ENCODE results near the gene GABRG3.

The GABRG3 gene

DNA sequence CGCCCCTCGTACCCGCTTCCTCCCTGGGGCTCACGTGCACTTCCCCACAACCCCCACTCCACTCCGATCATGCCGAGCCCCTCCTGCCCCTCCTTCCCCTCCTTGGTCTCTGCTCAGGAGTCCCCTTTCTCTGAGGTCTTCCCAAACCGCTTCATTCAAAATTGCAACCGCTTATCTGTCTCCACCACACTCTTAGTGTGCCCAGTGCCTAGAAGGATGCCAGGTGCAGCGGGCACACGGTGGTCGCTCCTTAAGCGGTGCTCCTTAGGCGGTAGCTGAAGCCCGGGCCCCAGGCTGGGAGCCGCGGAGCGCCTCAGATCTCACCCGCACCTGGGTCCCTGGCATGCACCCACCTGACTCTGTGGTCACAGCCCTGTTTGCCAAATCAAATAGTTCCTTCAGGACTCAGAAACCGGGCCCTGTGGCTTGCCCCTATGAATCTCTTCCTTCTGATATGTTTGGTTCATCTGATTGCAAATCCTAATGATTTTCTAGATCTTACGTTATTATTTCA, 603.6 kb downstream of the GABRG3 start:
- ChIA-PET POLR2A (no interaction called here), CTCF (no interaction called here)
- Histone ChIP-seq H3K4me1 (ENCODE audit: control insufficient read depth, insufficient read depth, low read length) (no peaks in the 10 kb centered on the region), H3K36me3 (ENCODE audit: control insufficient read depth in 2 of 2, insufficient read depth in 1 of 2, low read length in 2 of 2) (no peaks in the 10 kb centered on the region), H3K9me3 (ENCODE audit: control insufficient read depth, insufficient read depth, low read depth, low read length) (no peaks in the 10 kb centered on the region), H3K27ac (ENCODE audit: extremely low read depth, low read depth, low read length) (no peak overlapping the region), H3K4me3 (ENCODE audit: low read depth, low read length) (no peak overlapping the region)
- TF ChIP-seq AEBP2 (tag by site-specific recombination; IDR thresholded peaks at IDR 0.05; ENCODE audit: borderline replicate concordance): no peak
- TF ChIP-seq ZNF24 (tag by site-specific recombination; IDR thresholded peaks at IDR 0.05): no peak

DNA sequence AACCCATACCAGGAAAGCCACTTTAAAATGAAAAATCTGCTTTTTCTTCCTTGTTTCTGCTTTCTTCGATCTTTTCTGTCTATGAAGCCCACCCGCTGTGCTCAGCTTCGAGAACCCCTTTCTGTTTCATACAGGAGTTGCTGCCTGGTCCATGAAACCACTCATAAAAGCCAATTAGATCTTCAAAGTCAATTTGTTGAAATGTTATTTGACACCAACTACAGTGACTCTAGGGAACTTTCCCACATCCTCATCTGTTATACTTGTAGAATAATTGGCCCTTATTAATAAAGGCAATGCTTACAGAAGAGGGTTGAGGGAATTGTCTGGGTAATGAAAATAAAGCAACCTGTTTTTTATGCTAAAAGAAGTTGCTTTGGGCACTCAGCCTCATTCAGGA, 604.5 kb downstream of the GABRG3 start:
- TF ChIP-seq ZNF433 (tag by site-specific recombination; IDR thresholded peaks at IDR 0.05; ENCODE audit: low read depth) (no peak), ZNF202 (tag by site-specific recombination; IDR thresholded peaks at IDR 0.05; ENCODE audit: borderline replicate concordance) (no peak), ZNF311 (tag by site-specific recombination; IDR thresholded peaks at IDR 0.05; ENCODE audit: borderline replicate concordance) (no peak), ZNF404 (tag by site-specific recombination; IDR thresholded peaks at IDR 0.05) (no peak), ZNF37A (tag by site-specific recombination; IDR thresholded peaks at IDR 0.05) (no peak), ZNF169 (tag by site-specific recombination; IDR thresholded peaks at IDR 0.05) (no peak), ZNF16 (tag by site-specific recombination; IDR thresholded peaks at IDR 0.05; ENCODE audit: low read depth) (no peak), ZNF221 (tag by site-specific recombination; IDR thresholded peaks at IDR 0.05; ENCODE audit: borderline replicate concordance) (no peak), ZNF266 (tag by site-specific recombination; IDR thresholded peaks at IDR 0.05; ENCODE audit: low read depth) (no peak), AEBP2 (tag by site-specific recombination; IDR thresholded peaks at IDR 0.05; ENCODE audit: borderline replicate concordance) (no peak), ZSCAN30 (tag by site-specific recombination; IDR thresholded peaks at IDR 0.05) (no peak), ZNF132 (tag by site-specific recombination; IDR thresholded peaks at IDR 0.05; ENCODE audit: borderline replicate concordance) (no peak), SP7 (tag by site-specific recombination; IDR thresholded peaks at IDR 0.05) (no peak)
- TF ChIP-seq, protein P1, sequence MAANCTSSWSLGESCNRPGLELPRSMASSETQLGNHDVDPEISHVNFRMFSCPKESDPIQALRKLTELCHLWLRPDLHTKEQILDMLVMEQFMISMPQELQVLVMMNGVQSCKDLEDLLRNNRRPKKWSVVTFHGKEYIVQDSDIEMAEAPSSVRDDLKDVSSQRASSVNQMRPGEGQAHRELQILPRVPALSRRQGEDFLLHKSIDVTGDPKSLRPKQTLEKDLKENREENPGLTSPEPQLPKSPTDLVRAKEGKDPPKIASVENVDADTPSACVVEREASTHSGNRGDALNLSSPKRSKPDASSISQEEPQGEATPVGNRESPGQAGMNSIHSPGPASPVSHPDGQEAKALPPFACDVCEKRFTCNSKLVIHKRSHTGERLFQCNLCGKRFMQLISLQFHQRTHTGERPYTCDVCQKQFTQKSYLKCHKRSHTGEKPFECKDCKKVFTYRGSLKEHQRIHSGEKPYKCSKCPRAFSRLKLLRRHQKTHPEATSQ (tag by site-specific recombination; IDR thresholded peaks at IDR 0.05): no peak
- TF ChIP-seq, protein P2, sequence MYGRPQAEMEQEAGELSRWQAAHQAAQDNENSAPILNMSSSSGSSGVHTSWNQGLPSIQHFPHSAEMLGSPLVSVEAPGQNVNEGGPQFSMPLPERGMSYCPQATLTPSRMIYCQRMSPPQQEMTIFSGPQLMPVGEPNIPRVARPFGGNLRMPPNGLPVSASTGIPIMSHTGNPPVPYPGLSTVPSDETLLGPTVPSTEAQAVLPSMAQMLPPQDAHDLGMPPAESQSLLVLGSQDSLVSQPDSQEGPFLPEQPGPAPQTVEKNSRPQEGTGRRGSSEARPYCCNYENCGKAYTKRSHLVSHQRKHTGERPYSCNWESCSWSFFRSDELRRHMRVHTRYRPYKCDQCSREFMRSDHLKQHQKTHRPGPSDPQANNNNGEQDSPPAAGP (tag by site-specific recombination; IDR thresholded peaks at IDR 0.05): no peak
- Histone ChIP-seq H3K36me3 (ENCODE audit: control insufficient read depth in 2 of 2, insufficient read depth in 1 of 2, low read length in 2 of 2) (no peaks in the 10 kb centered on the region), H3K9me3 (ENCODE audit: control insufficient read depth, insufficient read depth, low read depth, low read length) (no peaks in the 10 kb centered on the region), H3K4me1 (ENCODE audit: control insufficient read depth, insufficient read depth, low read length) (no peaks in the 10 kb centered on the region), H3K27ac (ENCODE audit: extremely low read depth, low read depth, low read length) (no peak overlapping the region), H3K4me3 (ENCODE audit: low read depth, low read length) (no peak overlapping the region)
- CTCF ChIA-PET: no interaction called here
- POLR2A ChIA-PET: no interaction called here

- POLR2A ChIA-PET: no interaction called here
- H3K36me3 ChIP-seq (ENCODE audit: control insufficient read depth in 2 of 2, insufficient read depth in 1 of 2, low read length in 2 of 2): no peaks in the 10 kb centered on the region
- CTCF ChIA-PET: no interaction called here
- TF ChIP-seq ZBTB8A (tag by site-specific recombination; IDR thresholded peaks at IDR 0.05) (no peak), ZNF600 (tag by site-specific recombination; IDR thresholded peaks at IDR 0.05) (no peak), KLF8 (tag by site-specific recombination; IDR thresholded peaks at IDR 0.05) (no peak), ZNF366 (tag by site-specific recombination; conservative IDR thresholded peaks at IDR 0.05) (no peak), ZNF19 (tag by site-specific recombination; IDR thresholded peaks at IDR 0.05; ENCODE audit: low read depth) (no peak), YY1 (tag by site-specific recombination; IDR thresholded peaks at IDR 0.05) (no peak)
- TF ChIP-seq, protein P3, sequence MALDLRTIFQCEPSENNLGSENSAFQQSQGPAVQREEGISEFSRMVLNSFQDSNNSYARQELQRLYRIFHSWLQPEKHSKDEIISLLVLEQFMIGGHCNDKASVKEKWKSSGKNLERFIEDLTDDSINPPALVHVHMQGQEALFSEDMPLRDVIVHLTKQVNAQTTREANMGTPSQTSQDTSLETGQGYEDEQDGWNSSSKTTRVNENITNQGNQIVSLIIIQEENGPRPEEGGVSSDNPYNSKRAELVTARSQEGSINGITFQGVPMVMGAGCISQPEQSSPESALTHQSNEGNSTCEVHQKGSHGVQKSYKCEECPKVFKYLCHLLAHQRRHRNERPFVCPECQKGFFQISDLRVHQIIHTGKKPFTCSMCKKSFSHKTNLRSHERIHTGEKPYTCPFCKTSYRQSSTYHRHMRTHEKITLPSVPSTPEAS (tag by site-specific recombination; IDR thresholded peaks at IDR 0.05): no peak
- TF ChIP-seq, protein P4, sequence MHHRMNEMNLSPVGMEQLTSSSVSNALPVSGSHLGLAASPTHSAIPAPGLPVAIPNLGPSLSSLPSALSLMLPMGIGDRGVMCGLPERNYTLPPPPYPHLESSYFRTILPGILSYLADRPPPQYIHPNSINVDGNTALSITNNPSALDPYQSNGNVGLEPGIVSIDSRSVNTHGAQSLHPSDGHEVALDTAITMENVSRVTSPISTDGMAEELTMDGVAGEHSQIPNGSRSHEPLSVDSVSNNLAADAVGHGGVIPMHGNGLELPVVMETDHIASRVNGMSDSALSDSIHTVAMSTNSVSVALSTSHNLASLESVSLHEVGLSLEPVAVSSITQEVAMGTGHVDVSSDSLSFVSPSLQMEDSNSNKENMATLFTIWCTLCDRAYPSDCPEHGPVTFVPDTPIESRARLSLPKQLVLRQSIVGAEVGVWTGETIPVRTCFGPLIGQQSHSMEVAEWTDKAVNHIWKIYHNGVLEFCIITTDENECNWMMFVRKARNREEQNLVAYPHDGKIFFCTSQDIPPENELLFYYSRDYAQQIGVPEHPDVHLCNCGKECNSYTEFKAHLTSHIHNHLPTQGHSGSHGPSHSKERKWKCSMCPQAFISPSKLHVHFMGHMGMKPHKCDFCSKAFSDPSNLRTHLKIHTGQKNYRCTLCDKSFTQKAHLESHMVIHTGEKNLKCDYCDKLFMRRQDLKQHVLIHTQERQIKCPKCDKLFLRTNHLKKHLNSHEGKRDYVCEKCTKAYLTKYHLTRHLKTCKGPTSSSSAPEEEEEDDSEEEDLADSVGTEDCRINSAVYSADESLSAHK (tag by site-specific recombination; IDR thresholded peaks at IDR 0.05): no peak
Observed at GRCh38 chr15:27576576-27576975, 605.6 kb downstream of the GABRG3 start.

More at GRCh38 chr15:27576576-27576975, 605.6 kb downstream of the GABRG3 start:
- no peak overlapping the region for H3K27ac ChIP-seq (ENCODE audit: extremely low read depth, low read depth, low read length)
- no peaks in the 10 kb centered on the region for H3K9me3 ChIP-seq (ENCODE audit: control insufficient read depth, insufficient read depth, low read depth, low read length)
- no peak overlapping the region for H3K4me3 ChIP-seq (ENCODE audit: low read depth, low read length)
- no peaks in the 10 kb centered on the region for H3K4me1 ChIP-seq (ENCODE audit: control insufficient read depth, insufficient read depth, low read length)
